ENCODE measurements around the gene PCDHGB4.
"Not testable (repeated sequence)": the region's sequence is repeated elsewhere in the genome, so short reads cannot be mapped to it uniquely, and the experiment has no call there.

Gene PCDHGB4

DNA sequence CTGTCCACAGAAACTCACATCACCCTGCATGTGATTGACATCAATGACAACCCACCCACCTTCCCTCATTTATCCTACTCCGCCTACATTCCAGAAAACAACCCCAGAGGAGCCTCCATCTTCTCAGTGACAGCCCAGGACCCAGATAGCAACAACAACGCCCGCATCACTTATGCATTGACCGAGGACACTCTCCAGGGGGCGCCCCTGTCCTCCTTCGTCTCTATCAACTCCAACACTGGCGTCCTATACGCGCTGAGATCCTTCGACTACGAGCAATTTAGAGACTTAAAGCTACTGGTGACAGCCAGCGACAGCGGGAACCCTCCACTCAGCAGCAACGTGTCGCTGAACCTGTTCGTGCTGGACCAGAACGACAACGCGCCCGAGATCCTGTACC is 42.2 kb upstream of the PCDHGB4 start:
- no peak for DNase-seq (ENCODE audit: low read depth in 2 of 2)
- TF ChIP-seq, protein P1, sequence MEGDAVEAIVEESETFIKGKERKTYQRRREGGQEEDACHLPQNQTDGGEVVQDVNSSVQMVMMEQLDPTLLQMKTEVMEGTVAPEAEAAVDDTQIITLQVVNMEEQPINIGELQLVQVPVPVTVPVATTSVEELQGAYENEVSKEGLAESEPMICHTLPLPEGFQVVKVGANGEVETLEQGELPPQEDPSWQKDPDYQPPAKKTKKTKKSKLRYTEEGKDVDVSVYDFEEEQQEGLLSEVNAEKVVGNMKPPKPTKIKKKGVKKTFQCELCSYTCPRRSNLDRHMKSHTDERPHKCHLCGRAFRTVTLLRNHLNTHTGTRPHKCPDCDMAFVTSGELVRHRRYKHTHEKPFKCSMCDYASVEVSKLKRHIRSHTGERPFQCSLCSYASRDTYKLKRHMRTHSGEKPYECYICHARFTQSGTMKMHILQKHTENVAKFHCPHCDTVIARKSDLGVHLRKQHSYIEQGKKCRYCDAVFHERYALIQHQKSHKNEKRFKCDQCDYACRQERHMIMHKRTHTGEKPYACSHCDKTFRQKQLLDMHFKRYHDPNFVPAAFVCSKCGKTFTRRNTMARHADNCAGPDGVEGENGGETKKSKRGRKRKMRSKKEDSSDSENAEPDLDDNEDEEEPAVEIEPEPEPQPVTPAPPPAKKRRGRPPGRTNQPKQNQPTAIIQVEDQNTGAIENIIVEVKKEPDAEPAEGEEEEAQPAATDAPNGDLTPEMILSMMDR (IDR thresholded peaks at IDR 0.05; ENCODE audit: low read depth, low read length): no peak
- no peak overlapping the region for H3K4me3 ChIP-seq (replicated peaks in 1 of 2; ENCODE audit: low read depth in 2 of 2, low read length in 2 of 2)

DNA sequence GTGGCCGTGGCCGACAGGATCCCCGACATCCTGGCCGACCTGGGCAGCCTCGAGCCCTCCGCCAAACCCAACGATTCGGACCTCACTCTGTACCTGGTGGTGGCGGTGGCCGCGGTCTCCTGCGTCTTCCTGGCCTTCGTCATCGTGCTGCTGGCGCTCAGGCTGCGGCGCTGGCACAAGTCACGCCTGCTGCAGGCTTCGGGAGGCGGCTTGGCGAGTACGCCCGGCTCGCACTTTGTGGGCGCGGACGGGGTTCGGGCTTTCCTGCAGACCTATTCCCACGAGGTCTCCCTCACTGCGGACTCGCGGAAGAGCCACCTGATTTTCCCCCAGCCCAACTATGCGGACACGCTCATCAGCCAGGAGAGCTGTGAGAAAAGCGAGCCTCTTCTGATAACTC is 41.5 kb upstream of the PCDHGB4 start:
- not testable (repeated sequence) for DNase-seq (ENCODE audit: low read depth in 2 of 2); H3K4me3 ChIP-seq (replicated peaks in 1 of 2; ENCODE audit: low read depth in 2 of 2, low read length in 2 of 2)

DNA sequence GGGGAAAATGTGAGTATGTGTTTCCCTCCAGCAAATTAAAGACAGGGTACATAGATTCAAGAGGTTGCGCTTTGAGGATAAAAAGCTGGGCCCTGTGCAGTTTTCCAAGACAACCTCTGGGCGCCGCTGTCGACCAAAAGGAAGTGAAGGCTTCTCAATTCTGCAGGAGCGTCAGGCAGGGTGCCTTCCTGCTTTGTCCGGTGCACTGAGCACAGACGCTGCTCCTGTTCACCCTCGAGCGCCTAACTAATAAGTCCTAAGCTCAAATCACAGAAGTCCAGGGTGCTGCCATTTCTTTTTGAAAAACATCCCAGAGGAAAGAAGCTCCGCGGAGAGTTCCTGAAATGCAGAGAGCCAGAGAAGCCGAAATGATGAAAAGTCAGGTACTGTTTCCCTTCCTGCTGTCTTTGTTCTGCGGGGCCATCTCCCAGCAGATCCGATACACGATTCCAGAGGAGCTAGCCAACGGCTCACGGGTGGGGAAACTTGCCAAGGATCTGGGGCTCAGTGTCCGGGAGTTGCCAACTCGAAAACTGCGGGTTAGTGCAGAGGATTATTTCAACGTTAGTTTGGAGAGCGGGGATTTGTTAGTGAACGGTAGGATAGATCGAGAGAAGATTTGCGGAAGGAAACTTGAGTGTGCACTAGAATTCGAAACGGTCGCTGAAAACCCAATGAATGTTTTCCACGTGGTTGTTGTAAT is 37.4 kb upstream of the PCDHGB4 start, which contains the start of gene PCDHGB1:
PCDHGB1 (plus strand) TSS at position 183 of the 703 bp plus-strand sequence; CDS start at position 345, 162 bp downstream.
- peak; percentile 49 to 69 for DNase-seq (ENCODE audit: low read depth in 2 of 2)
- TF ChIP-seq, protein P1 (IDR thresholded peaks at IDR 0.05; ENCODE audit: low read depth, low read length): peak; percentile 57
- peak within 1 kb of the TSS in 1 of 2 donors; percentile 42 for H3K4me3 ChIP-seq (replicated peaks in 1 of 2; ENCODE audit: low read depth in 2 of 2, low read length in 2 of 2)

DNA sequence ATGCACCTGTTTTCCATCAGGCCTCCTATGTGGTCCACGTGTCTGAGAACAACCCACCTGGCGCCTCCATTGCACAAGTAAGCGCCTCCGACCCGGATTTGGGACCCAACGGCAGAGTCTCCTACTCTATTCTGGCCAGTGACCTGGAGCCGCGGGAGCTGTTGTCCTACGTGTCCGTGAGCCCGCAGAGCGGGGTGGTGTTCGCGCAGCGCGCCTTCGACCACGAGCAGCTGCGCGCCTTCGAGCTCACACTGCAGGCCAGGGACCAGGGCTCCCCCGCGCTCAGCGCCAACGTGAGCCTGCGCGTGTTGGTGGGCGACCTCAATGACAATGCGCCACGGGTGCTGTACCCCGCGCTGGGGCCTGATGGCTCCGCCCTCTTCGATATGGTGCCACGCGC is 35.9 kb upstream of the PCDHGB4 start:
- TF ChIP-seq, protein P1 (IDR thresholded peaks at IDR 0.05; ENCODE audit: low read depth, low read length): no peak
- no peak overlapping the region for H3K4me3 ChIP-seq (replicated peaks in 1 of 2; ENCODE audit: low read depth in 2 of 2, low read length in 2 of 2)
- DNase-seq (ENCODE audit: low read depth in 2 of 2): no peak

DNA sequence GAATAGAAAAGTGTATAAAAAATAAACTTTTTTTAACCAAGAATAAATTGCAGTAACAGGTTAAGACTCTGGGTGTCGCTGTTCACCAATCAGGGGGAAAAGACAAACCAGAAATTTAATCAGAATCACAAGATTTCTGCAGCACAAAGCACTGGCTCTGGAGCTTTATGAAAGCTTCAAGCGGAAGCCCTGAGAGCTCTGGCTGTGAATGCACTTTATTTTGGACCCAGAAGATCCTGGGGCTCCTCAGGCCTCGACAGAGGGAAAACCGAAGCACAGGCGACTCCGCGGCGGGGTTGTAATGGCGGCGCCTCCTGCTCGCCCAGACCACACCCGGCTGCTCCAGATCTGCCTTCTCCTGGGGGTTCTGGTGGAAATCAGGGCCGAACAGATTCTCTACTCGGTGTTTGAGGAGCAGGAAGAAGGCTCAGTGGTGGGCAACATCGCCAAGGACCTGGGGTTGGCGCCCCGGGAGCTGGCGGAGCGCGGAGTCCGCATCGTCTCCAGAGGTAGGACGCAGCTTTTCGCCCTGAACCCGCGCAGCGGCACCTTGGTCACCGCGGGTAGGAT is 32.5 kb upstream of the PCDHGB4 start, which contains the start of gene PCDHGA4:
PCDHGA4 (plus strand) TSS at position 122 of the 570 bp plus-strand sequence; CDS start at position 209, 87 bp downstream.
- TF ChIP-seq, protein P1 (IDR thresholded peaks at IDR 0.05; ENCODE audit: low read depth, low read length): peak; percentile 56
- H3K4me3 ChIP-seq (replicated peaks in 1 of 2; ENCODE audit: low read depth in 2 of 2, low read length in 2 of 2): peak within 1 kb of the TSS; percentile 33 to 52
- peak; percentile 31 to 50 for DNase-seq (ENCODE audit: low read depth in 2 of 2)

DNA sequence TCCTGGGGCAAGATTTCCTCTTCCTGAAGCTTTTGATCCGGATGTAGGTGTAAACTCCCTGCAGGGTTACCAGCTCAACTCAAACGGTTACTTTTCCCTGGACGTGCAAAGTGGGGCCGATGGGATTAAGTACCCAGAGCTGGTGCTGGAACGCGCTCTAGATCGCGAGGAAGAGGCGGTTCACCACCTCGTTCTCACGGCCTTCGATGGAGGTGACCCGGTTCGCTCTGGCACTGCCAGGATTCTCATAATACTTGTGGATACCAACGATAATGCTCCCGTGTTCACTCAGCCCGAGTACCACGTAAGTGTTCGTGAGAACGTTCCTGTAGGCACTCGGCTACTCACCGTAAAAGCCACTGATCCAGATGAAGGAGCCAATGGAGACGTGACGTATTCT is 31.9 kb upstream of the PCDHGB4 start:
- H3K4me3 ChIP-seq (replicated peaks in 1 of 2; ENCODE audit: low read depth in 2 of 2, low read length in 2 of 2): peak overlapping the region in 1 of 2 donors; percentile 52
- no peak for DNase-seq (ENCODE audit: low read depth in 2 of 2)
- TF ChIP-seq, protein P1 (IDR thresholded peaks at IDR 0.05; ENCODE audit: low read depth, low read length): no peak

DNA sequence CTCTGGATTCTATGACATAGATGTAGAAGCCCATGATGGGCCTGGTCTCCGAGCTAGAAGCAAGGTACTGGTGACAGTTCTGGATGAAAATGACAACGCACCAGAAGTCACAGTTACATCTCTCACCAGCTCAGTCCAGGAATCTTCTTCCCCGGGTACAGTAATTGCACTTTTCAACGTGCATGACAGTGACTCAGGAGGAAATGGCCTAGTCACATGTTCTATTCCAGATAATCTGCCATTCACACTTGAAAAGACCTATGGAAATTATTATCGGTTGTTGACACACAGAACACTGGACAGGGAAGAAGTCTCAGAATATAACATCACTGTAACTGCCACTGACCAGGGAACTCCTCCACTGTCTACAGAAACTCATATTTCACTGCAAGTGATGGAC is 31.4 kb upstream of the PCDHGB4 start:
- TF ChIP-seq, protein P1 (IDR thresholded peaks at IDR 0.05; ENCODE audit: low read depth, low read length): no peak

More for the DNA sequence above, 31.4 kb upstream of the PCDHGB4 start:
- H3K4me3 ChIP-seq (replicated peaks in 1 of 2; ENCODE audit: low read depth in 2 of 2, low read length in 2 of 2): no peak overlapping the region
- DNase-seq (ENCODE audit: low read depth in 2 of 2): no peak
